HG02571 (cell line): ENCODE data around the gene EFHC1.

Experiments
- ATAC-seq: cut with Tn5 transposase; IDR thresholded peaks from one replicate; pipeline ENCODE4 v1.9.1; 2021; ENCODE audit warnings: mild to moderate bottlenecking, moderate library complexity; ENCODE audit not compliant: unreplicated experiment

The EFHC1 gene

GRCh38 chr6:52551483-52552277 lies 131.5 kb downstream of the EFHC1 start:
- ATAC-seq: no peak

- ATAC-seq: peak; percentile 91
Observed at GRCh38 chr6:52552278-52552643, 132.1 kb downstream of the EFHC1 start.

GRCh38 chr6:52553158-52553557 lies 133.0 kb downstream of the EFHC1 start:
- no peak for ATAC-seq

GRCh38 chr6:52553719-52554118 lies 133.6 kb downstream of the EFHC1 start:
- ATAC-seq: no peak

GRCh38 chr6:52554684-52555280 lies 134.6 kb downstream of the EFHC1 start:
- no peak for ATAC-seq

GRCh38 chr6:52555518-52556233 lies 135.5 kb downstream of the EFHC1 start:
- ATAC-seq: no peak

GRCh38 chr6:52557389-52558265 lies 137.5 kb downstream of the EFHC1 start:
- no peak for ATAC-seq

GRCh38 chr6:52558266-52559000 lies 138.3 kb downstream of the EFHC1 start:
- no peak for ATAC-seq

- ATAC-seq: no peak
Observed at GRCh38 chr6:52560462-52560861, 140.3 kb downstream of the EFHC1 start.

GRCh38 chr6:52562911-52563310 lies 142.8 kb downstream of the EFHC1 start:
- no peak for ATAC-seq

- no peak for ATAC-seq
Observed at GRCh38 chr6:52564856-52565255, 144.7 kb downstream of the EFHC1 start.

GRCh38 chr6:52566201-52566600 lies 146.1 kb downstream of the EFHC1 start:
- peak; percentile 56 for ATAC-seq

GRCh38 chr6:52566853-52567279 lies 146.7 kb downstream of the EFHC1 start:
- ATAC-seq: no peak

- ATAC-seq: no peak
Observed at GRCh38 chr6:52568320-52568719, 148.2 kb downstream of the EFHC1 start.

GRCh38 chr6:52570291-52570700 lies 150.2 kb downstream of the EFHC1 start:
- ATAC-seq: no peak

- no peak for ATAC-seq
Observed at GRCh38 chr6:52571099-52571755, 151.1 kb downstream of the EFHC1 start.

- ATAC-seq: no peak
Observed at GRCh38 chr6:52572536-52572935, 152.4 kb downstream of the EFHC1 start.

- ATAC-seq: no peak
Observed at GRCh38 chr6:52573295-52573694, 153.2 kb downstream of the EFHC1 start.
